BLaER1 (cell line): ENCODE data around the gene UBAP1.
"Not testable (repeated sequence)": the region's sequence is repeated elsewhere in the genome, so short reads cannot be mapped to it uniquely, and the experiment has no call there.

ENCODE experiments used
- H3K27ac ChIP-seq: shearing (Covaris generic); formaldehyde crosslinking; 2 replicates; pipeline ENCODE4 v1.8.1; 2022
- H3K27me3 ChIP-seq: shearing (Covaris generic); formaldehyde crosslinking; 2 replicates; pipeline ENCODE4 v1.8.1; 2022
- H3K36me3 ChIP-seq: shearing (Covaris generic); formaldehyde crosslinking; 2 replicates; pipeline ENCODE4 v1.8.1; 2022
- H3K4me1 ChIP-seq: shearing (Covaris generic); formaldehyde crosslinking; 2 replicates; pipeline ENCODE4 v1.8.1; 2022
- H3K4me2 ChIP-seq: shearing (Covaris generic); formaldehyde crosslinking; 2 replicates; pipeline ENCODE4 v1.8.1; 2022
- H3K4me3 ChIP-seq: shearing (Covaris generic); formaldehyde crosslinking; 2 replicates; pipeline ENCODE4 v1.8.1; 2022
- H3K9ac ChIP-seq: shearing (Covaris generic); formaldehyde crosslinking; 2 replicates; pipeline ENCODE4 v1.8.1; 2022
- H3K9me3 ChIP-seq: shearing (Covaris generic); formaldehyde crosslinking; 2 replicates; pipeline ENCODE4 v1.8.1; 2022
- H4K20me1 ChIP-seq: shearing (Covaris generic); formaldehyde crosslinking; 2 replicates; pipeline ENCODE4 v1.8.1; 2022
- Cebpa-rat ChIP-seq: shearing (Covaris generic); IDR thresholded peaks from 2 replicates; pipeline ENCODE4 v1.8.1; 2022

Gene UBAP1

DNA sequence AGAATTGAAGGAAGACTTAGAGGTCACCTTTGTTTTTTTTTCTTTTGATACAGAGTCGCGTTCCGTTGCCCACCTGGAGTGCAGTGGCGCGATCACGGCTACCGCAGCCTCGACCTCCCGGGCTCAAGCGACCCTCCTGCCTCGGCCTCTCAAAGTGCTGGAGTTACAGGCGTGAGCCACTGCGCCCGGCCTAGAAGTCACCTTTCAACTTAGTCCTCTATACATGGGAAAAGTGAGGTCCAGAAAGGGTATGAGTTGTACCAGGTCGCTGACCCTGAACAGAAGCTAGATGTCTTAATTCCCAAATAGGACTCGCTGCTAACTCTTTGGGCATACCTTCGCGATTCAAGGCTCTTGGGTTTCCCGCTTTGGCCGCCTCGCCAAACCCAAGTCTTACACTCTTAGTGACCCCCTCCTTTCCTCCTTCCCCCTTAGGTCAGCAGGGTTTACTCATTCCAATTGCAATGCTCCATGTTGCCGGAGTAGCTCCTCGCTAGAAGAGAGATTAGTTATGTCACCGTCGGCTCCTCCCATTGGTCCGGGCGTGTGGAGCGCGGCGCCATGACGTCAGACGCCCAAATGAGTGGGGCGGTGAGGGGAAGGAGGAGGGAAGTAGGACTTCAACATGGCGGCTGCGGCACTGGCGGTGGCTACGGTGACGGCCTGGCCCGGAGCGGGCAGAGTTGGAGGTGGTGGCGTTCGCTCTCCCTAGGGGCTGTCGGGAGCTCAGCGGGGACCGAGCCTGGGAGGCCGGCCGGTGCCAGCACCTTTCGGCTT lies at the start of gene UBAP1:
UBAP1 (plus strand) TSS at position 608 of the 777 bp plus-strand sequence. CDS start 41,872 bp downstream, outside the sequence.
- Histone ChIP-seq H3K27ac (peak within 1 kb of the TSS; percentile 81), H4K20me1 (peaks cover 41% of the 10 kb centered on the region), H3K4me2 (peak within 1 kb of the TSS; percentile 97), H3K27me3 (no peaks in the 10 kb centered on the region), H3K9me3 (no peaks in the 10 kb centered on the region), H3K4me3 (peak within 1 kb of the TSS; percentile 83), H3K9ac (peak within 1 kb of the TSS; percentile 87), H3K36me3 (peaks cover 17% of the 10 kb centered on the region), H3K4me1 (peaks cover 30% of the 10 kb centered on the region)
- TF ChIP-seq Cebpa-rat, result no peak

DNA sequence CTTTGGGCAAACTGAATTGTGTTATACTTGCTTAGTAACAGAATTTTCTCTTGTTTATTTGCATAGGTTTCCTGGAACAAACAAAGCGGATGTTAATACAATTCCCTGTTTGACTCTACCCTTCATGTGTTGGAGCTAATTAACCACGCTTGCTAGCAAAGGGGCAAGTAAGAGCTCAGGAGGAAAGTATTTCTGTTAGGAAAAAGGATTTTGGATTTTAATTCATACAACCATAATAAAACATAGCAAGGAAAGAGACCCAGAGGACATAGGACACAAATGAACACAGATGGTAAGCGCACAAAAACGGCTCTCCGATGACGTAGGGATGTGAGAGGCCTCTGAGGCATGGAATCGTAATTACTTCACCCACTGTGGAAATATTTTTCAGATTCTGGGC lies 47.3 kb upstream of the UBAP1 start:
- no peak overlapping the region for H3K27ac ChIP-seq
- no peak overlapping the region for H3K4me2 ChIP-seq

DNA sequence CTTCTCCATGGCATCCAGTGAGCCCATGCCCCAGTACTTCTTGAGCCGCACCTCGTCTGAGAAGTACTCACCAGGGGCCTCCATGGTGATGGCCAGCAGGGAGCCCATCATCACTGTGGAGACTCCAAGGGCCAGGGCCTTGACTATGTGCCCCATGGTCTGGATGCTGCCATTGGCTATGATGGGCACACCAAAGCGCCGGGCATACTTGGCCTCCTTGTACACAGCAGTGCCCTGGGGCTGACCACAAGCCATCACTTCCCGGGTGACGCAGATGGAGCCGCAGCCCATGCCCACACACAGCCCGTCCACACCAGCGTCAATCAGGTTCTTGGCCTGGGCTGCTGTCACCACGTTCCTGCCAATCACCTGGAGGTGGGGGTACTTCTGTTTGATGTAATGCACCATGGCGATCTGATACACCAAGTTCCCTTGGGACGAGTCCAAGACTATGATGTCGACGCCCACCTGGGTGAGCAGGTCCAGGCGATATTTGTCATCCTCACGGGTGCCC lies 45.4 kb upstream of the UBAP1 start:
- no peaks in the 10 kb centered on the region for H3K36me3 ChIP-seq
- H4K20me1 ChIP-seq, result no peaks in the 10 kb centered on the region
- no peak overlapping the region for H3K9ac ChIP-seq
- no peaks in the 10 kb centered on the region for H3K27me3 ChIP-seq
- H3K27ac ChIP-seq, result no peak overlapping the region
- peaks cover 7% of the 10 kb centered on the region for H3K4me1 ChIP-seq
- TF ChIP-seq Cebpa-rat, result no peak
- no peak overlapping the region for H3K4me3 ChIP-seq
- no peak overlapping the region for H3K4me2 ChIP-seq
- H3K9me3 ChIP-seq, result peaks cover 8% of the 10 kb centered on the region; the same call in 1 of the 2 replicates

More for the DNA sequence above, 47.3 kb upstream of the UBAP1 start:
- Histone ChIP-seq H3K4me3 (no peak overlapping the region), H3K27me3 (no peaks in the 10 kb centered on the region), H3K36me3 (no peaks in the 10 kb centered on the region), H4K20me1 (no peaks in the 10 kb centered on the region), H3K4me1 (peaks cover 23% of the 10 kb centered on the region), H3K9me3 (peaks cover 5% of the 10 kb centered on the region; the same call in 1 of the 2 replicates), H3K9ac (no peak overlapping the region)
- no peak for TF ChIP-seq Cebpa-rat

DNA sequence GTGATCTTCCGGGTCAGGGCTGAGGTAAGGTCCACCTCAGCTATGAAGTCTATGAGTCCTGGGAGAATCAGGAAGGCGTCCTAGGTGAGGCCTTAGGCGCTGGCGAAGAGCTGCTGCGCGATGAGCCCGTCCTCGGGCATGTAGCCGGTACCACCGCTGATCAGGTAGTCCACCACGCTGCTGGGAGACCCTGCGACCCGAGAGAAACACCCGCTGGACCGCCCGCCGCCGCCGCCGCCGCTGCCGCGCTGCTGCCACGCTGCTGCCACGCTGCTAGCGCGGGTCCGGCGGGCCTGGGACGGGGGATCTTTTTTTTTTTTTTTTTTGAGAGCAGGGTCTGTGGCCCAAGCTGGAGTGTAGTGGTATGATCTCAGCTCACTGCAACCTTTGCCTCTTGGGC lies 44.3 kb upstream of the UBAP1 start:
- Histone ChIP-seq H3K4me1 (0 out of 2 replicates have a peak, but pooled peaks cover 6% of the 10 kb centered on the region), H3K9ac (no peak overlapping the region)

DNA sequence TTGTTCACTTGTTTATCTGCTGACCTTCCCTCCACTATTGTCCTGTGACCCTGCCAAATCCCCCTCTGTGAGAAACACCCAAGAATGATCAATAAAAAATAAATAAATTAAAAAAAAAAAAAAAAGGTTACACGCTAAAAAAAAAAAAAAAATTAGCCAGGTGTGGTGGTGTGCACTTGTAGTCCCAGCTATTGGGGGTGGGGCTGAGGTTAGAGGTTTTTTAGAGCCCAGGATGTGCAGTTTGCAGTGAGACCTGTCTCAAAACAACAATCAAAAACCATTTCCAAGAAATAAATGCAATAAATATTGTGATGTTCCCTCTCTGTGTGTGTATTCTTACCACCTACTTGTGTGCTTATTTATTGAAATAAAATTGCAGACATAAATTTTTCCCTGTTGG lies 40.2 kb upstream of the UBAP1 start:
- not testable (repeated sequence) for H3K4me2 ChIP-seq, H3K9me3 ChIP-seq, H3K27me3 ChIP-seq, H3K9ac ChIP-seq, H3K36me3 ChIP-seq, H3K27ac ChIP-seq, H4K20me1 ChIP-seq, H3K4me3 ChIP-seq
- H3K4me1 ChIP-seq, result peaks cover 15% of the 10 kb centered on the region

More for the DNA sequence above, 44.3 kb upstream of the UBAP1 start:
- no peak for TF ChIP-seq Cebpa-rat
- no peak overlapping the region for H3K4me2 ChIP-seq
- no peaks in the 10 kb centered on the region for H3K36me3 ChIP-seq
- peaks cover 8% of the 10 kb centered on the region; the same call in 1 of the 2 replicates for H3K9me3 ChIP-seq
- no peak overlapping the region for H3K4me3 ChIP-seq
- H3K27ac ChIP-seq, result no peak overlapping the region
- H4K20me1 ChIP-seq, result no peaks in the 10 kb centered on the region
- H3K27me3 ChIP-seq, result no peaks in the 10 kb centered on the region

- H3K27ac ChIP-seq, result no peak overlapping the region
- H3K4me3 ChIP-seq, result no peak overlapping the region
- no peaks in the 10 kb centered on the region for H3K27me3 ChIP-seq
- no peak for TF ChIP-seq Cebpa-rat
- H3K9ac ChIP-seq, result no peak overlapping the region
- peaks cover 5% of the 10 kb centered on the region; the same call in 1 of the 2 replicates for H3K9me3 ChIP-seq
- H3K36me3 ChIP-seq, result no peaks in the 10 kb centered on the region
- H3K4me1 ChIP-seq, result peaks cover 18% of the 10 kb centered on the region
- no peaks in the 10 kb centered on the region for H4K20me1 ChIP-seq
- no peak overlapping the region for H3K4me2 ChIP-seq
These were observed 39.2 kb upstream of the UBAP1 start for GRCh38 chr9:34139477-34140146.

- Histone ChIP-seq H3K9me3 (peaks cover 5% of the 10 kb centered on the region; the same call in 1 of the 2 replicates), H3K27ac (no peak overlapping the region), H4K20me1 (no peaks in the 10 kb centered on the region), H3K36me3 (no peaks in the 10 kb centered on the region), H3K4me3 (no peak overlapping the region), H3K27me3 (no peaks in the 10 kb centered on the region), H3K9ac (no peak overlapping the region), H3K4me2 (no peak overlapping the region), H3K4me1 (peaks cover 23% of the 10 kb centered on the region)
- TF ChIP-seq Cebpa-rat, result no peak
These were observed 38.0 kb upstream of the UBAP1 start for GRCh38 chr9:34140853-34141252.

DNA sequence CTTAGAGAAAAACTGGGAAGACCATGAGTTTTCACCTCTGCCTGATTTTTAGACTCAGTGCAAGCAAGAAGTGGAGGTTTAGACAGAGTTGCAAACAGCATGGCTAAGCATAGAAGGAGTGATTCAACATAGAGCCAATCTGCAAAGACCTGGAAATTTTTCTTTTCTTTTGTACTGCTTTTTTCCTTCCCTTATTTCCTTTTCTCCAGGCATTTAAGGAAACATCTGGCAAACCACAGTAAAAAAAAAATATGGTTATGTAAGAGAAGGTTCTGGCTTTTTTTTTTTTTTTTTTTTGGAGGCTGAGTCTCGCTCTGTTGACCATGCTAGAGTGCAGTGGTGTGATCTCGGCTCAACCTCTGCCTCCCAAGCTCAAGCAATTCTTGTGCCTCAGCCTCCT lies 35.7 kb upstream of the UBAP1 start:
- no peak overlapping the region for H3K9ac ChIP-seq
- no peaks in the 10 kb centered on the region for H4K20me1 ChIP-seq
- H3K27me3 ChIP-seq, result no peaks in the 10 kb centered on the region
- no peaks in the 10 kb centered on the region for H3K9me3 ChIP-seq
- no peak overlapping the region; the same call in 1 of the 2 replicates for H3K27ac ChIP-seq
- H3K4me2 ChIP-seq, result peak overlapping the region; percentile 59
- no peaks in the 10 kb centered on the region for H3K36me3 ChIP-seq
- peaks cover 23% of the 10 kb centered on the region for H3K4me1 ChIP-seq
- no peak overlapping the region for H3K4me3 ChIP-seq
- TF ChIP-seq Cebpa-rat, result no peak

GRCh38 chr9:34145165-34145564 lies 33.7 kb upstream of the UBAP1 start:
- no peak overlapping the region for H3K27ac ChIP-seq
- TF ChIP-seq Cebpa-rat, result no peak
- H3K9ac ChIP-seq, result no peak overlapping the region
- H3K4me2 ChIP-seq, result no peak overlapping the region
- H3K4me1 ChIP-seq, result peaks cover 30% of the 10 kb centered on the region
- H3K27me3 ChIP-seq, result no peaks in the 10 kb centered on the region
- no peaks in the 10 kb centered on the region for H3K9me3 ChIP-seq
- H3K4me3 ChIP-seq, result no peak overlapping the region
- no peaks in the 10 kb centered on the region for H4K20me1 ChIP-seq
- no peaks in the 10 kb centered on the region for H3K36me3 ChIP-seq

GRCh38 chr9:34151398-34151797 lies 27.4 kb upstream of the UBAP1 start:
- no peaks in the 10 kb centered on the region for H3K27me3 ChIP-seq
- no peak overlapping the region for H3K9ac ChIP-seq
- no peak for TF ChIP-seq Cebpa-rat
- no peaks in the 10 kb centered on the region for H3K36me3 ChIP-seq
- H3K9me3 ChIP-seq, result no peaks in the 10 kb centered on the region
- H4K20me1 ChIP-seq, result no peaks in the 10 kb centered on the region
- no peak overlapping the region for H3K4me3 ChIP-seq
- peaks cover 17% of the 10 kb centered on the region for H3K4me1 ChIP-seq
- H3K4me2 ChIP-seq, result no peak overlapping the region
- H3K27ac ChIP-seq, result no peak overlapping the region
